Measurements from ENCODE around the gene HTR5A.

The HTR5A gene

GRCh38 chr7:155093596-155093995 is 23.5 kb downstream of the HTR5A start:
- DNase-seq: no peak

- DNase-seq: no peak
Observed at GRCh38 chr7:155094636-155095135, 24.6 kb downstream of the HTR5A start.

GRCh38 chr7:155097338-155097737 is 27.2 kb downstream of the HTR5A start:
- no peak for DNase-seq

GRCh38 chr7:155103839-155104238 is 33.7 kb downstream of the HTR5A start:
- no peak for DNase-seq

- DNase-seq: no peak
Observed at GRCh38 chr7:155104913-155105312, 34.8 kb downstream of the HTR5A start.

- DNase-seq: no peak
Observed at GRCh38 chr7:155106356-155106755, 36.2 kb downstream of the HTR5A start.

- no peak for DNase-seq
Observed at GRCh38 chr7:155107126-155107525, 37.0 kb downstream of the HTR5A start.

- DNase-seq: no peak
Observed at GRCh38 chr7:155108144-155108901, 38.2 kb downstream of the HTR5A start.

- no peak for DNase-seq
Observed at GRCh38 chr7:155109121-155109520, 39.0 kb downstream of the HTR5A start.

- DNase-seq: no peak
Observed at GRCh38 chr7:155115288-155115687, 45.2 kb downstream of the HTR5A start.

- DNase-seq: no peak
Observed at GRCh38 chr7:155119801-155120382, 49.8 kb downstream of the HTR5A start.

- no peak for DNase-seq
Observed at GRCh38 chr7:155120460-155120859, 50.3 kb downstream of the HTR5A start.

- no peak for DNase-seq
Observed at GRCh38 chr7:155122831-155123230, 52.7 kb downstream of the HTR5A start.

- DNase-seq: no peak
Observed at GRCh38 chr7:155123413-155123812, 53.3 kb downstream of the HTR5A start.

- no peak for DNase-seq
Observed at GRCh38 chr7:155124706-155125105, 54.6 kb downstream of the HTR5A start.

GRCh38 chr7:155129186-155129585 is 59.1 kb downstream of the HTR5A start:
- DNase-seq: no peak

- no peak for DNase-seq
Observed at GRCh38 chr7:155129789-155130188, 59.7 kb downstream of the HTR5A start.

- no peak for DNase-seq
Observed at GRCh38 chr7:155130493-155130892, 60.4 kb downstream of the HTR5A start.

- no peak for DNase-seq
Observed at GRCh38 chr7:155131090-155131489, 61.0 kb downstream of the HTR5A start.

- DNase-seq: no peak
Observed at GRCh38 chr7:155132431-155132830, 62.3 kb downstream of the HTR5A start.

- no peak for DNase-seq
Observed at GRCh38 chr7:155136619-155137243, 66.6 kb downstream of the HTR5A start.

Measured in activated naive CD4-positive, alpha-beta T cell treated with Interleukin-2 at 50 U/mL for 16 hours (primary cell).